GM19043 (cell line): Measurements from ENCODE around the gene ZNF853.
"Not testable (repeated sequence)": the region's sequence is repeated elsewhere in the genome, so short reads cannot be mapped to it uniquely, and the experiment has no call there.

Experiments used
- ATAC-seq: cut with Tn5 transposase; IDR thresholded peaks from one replicate; pipeline ENCODE4 v1.9.1; 2021; ENCODE audit warnings: low read depth; ENCODE audit not compliant: unreplicated experiment

Gene ZNF853

GRCh38 chr7:6634971-6635370 lies 19.6 kb downstream of the ZNF853 start:
- ATAC-seq: not testable (repeated sequence)

- ATAC-seq: peak; percentile 61
Observed at GRCh38 chr7:6636741-6637543, 21.5 kb downstream of the ZNF853 start, which contains the start of gene ZNF316. ZNF316 (plus strand) TSS chr7:6637318; CDS start chr7:6642410, 5,092 bp downstream.

GRCh38 chr7:6637544-6638229 lies 22.3 kb downstream of the ZNF853 start:
- ATAC-seq: peak; percentile 89

GRCh38 chr7:6639032-6639431 lies 23.6 kb downstream of the ZNF853 start:
- no peak for ATAC-seq

DNA sequence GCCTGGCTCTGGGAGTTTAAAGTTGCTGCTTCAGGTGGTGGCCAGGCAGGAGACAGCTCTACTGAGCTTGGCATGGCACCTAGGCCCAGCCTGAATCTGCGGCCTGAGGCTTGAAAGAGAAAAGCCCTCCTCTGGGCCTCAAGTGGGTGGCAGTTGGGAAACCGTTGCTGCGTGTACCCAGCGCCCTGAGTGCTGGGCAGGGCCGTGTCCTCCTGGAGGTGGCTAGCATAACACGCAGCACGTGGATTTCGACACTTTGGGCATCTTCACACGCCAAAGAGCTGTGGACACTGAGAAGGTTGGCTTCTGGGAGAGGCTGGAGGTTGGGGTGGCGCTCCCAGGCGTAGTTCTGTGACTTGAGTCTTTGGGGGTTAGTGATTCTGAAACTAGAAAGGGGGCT lies 24.2 kb downstream of the ZNF853 start:
- no peak for ATAC-seq

- ATAC-seq: no peak
Observed at GRCh38 chr7:6640246-6640721, 24.9 kb downstream of the ZNF853 start.

GRCh38 chr7:6641305-6642035 lies 26.1 kb downstream of the ZNF853 start:
- ATAC-seq: no peak

GRCh38 chr7:6642239-6642839 lies 26.9 kb downstream of the ZNF853 start:
- ATAC-seq: no peak

GRCh38 chr7:6642861-6643640 lies 27.6 kb downstream of the ZNF853 start:
- ATAC-seq: no peak

- no peak for ATAC-seq
Observed at GRCh38 chr7:6643915-6644625, 28.7 kb downstream of the ZNF853 start.

DNA sequence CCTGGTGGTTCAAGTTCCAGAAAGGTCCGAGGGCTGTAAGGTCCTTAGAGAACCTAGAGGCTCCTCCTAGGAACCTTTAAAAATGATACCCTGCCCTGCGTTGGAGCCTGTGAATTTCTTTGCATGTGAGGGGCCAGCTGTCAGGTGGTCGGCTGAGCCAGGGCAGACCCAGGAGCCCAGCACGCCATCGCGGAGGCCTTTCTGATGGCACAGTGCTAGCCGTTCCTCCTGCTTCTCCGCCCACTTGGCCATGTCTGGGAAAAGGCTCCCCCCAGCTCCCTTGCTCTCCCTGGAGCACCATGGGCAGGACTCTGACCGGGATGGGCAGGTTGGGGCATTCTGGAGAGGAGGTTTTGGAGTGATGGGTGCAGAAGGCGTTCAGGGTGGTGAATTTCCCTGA lies 29.3 kb downstream of the ZNF853 start:
- no peak for ATAC-seq

DNA sequence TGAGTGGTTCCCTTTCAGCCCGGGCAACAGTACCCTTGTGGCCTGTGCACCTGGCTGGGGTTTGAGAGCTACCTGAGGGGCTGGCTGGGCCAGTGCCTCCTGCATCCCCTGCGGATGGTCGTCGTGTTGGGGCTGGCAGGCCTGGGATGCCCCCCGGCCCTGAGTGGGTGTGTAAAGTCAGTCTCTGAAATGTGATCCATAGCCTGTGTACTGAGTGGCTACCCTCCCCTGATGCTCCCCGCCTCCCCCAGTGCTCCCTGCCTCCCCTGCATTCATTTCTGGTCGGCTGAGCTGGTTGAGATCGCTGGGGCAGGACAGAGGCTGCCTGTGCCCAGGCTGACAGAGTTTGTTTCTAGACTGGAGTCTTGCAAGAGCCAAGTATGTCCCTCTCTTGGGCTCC lies 31.1 kb downstream of the ZNF853 start:
- ATAC-seq: no peak

GRCh38 chr7:6647080-6647479 lies 31.7 kb downstream of the ZNF853 start:
- ATAC-seq: no peak

- ATAC-seq: no peak
Observed at GRCh38 chr7:6647541-6647940, 32.1 kb downstream of the ZNF853 start.

- ATAC-seq: no peak
Observed at GRCh38 chr7:6648066-6648814, 32.8 kb downstream of the ZNF853 start.

DNA sequence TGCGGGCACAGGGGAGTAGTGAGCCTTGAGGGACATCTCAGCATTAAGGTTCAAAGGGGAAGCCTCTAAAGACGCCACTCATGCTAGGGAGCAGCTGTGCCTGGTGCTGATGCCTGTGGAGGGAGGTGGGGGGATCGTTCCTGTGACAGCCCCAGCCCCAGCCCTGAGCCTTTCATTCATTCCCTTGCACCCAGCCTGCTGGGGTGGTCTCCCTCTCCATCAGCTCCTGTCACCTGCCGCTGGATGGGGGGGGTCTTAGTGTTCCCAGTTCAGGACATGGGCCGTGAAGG lies 33.4 kb downstream of the ZNF853 start:
- ATAC-seq: no peak

GRCh38 chr7:6649241-6649961 lies 34.0 kb downstream of the ZNF853 start:
- ATAC-seq: no peak

DNA sequence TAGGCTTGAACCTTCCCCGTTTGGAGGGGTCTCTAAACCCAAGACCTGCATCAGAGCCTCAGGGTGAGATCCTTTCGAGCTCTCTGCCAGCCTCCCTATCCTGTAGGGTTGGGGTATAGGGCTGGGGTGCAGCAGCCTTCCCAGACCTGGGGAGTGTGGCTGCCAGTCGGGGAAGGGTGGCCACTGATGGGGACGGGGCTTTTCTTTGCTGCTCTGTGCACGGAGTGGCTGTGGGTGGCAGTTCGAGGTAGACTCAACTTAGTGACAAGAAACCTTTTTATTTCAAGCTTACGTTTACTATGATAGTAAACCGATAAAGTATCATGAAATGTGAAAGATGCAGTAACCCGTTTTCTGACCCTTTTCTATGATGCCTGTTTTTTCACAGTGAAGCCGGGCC lies 34.7 kb downstream of the ZNF853 start:
- no peak for ATAC-seq
